ENCODE data around the gene MCC.
A peak's percentile ranks its signal among the peaks of the same experiment; 100 is the strongest.

Gene MCC

DNA sequence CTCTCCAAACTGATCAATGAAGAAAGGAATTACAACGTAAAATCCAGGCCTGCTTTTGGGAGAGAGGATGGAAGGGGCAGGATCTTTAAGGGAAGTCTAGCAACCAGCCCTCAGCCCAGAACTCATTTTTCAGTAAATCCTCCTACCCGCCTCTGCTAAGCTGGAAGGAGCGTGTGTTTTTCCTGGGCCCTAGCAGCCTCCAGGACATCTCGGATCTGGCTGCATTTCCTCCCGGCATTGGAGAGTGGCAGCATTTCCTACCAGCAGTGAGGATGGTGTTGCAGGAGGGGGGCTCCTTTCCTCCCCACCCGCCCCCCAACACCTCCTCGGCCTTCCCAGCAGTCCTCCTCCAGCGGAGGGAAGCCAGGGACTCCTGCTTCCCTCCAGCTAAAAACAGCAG lies 457.1 kb downstream of the MCC start:
- no peak for DNase-seq (ENCODE audit: low read depth)

DNA sequence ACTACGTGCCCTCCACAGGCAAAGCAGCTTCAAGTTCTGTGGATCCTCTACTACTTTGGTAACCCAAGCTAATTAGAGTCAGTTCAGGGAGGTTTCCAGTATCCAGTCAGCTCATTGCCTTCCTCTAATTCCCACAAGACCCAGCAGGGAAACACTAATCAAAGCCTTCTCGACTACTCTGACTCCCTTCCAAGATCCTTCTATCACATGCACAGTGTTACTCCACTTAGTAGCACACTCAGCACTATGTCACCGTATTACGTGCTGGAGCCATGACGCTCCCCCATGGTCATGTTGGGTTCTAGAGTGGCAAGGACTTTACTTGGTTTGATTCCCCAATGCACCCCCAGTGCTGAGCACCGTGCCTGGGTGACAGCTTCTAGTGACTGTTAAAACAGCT lies 458.6 kb downstream of the MCC start:
- no peak for DNase-seq (ENCODE audit: low read depth)

DNA sequence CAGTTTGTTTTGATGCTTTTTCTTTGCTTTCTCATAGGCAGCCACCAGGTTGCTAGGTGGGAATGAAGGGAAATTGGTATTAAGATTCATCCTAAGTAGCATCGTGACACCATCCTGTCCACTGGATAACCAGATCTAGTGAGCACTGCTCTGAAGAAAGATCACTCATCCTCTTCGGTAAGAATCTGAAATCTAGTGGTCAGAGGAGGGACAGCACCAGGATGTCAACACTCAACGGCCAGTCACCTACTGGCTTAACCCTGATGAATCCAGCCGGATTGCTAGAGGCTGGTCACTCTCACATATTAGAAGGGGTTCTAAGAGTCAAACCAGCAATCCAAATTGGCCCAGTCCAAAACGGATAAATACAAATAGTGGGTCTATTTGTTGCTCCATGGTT lies 460.8 kb downstream of the MCC start:
- DNase-seq (ENCODE audit: low read depth): no peak

DNA sequence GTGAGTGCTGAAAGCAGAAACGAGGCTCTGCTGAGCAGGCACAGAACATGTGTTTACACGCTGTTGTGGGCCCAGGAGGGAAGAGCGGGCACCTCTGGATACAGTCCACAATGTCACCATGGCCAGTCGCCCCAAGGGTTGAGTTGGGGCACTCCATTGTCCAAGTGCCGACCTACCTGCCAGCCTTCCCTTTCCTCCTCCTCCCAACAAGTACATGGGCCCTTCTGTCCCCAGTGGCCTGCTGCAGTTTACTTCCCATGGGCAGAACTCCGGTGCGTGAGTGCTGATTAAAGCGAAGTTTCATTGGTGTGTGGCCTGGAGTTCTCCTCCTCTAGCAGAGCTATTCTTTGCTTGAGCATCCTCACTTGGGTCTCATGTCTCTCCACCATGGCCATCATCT lies 461.2 kb downstream of the MCC start:
- no peak for DNase-seq (ENCODE audit: low read depth)

DNA sequence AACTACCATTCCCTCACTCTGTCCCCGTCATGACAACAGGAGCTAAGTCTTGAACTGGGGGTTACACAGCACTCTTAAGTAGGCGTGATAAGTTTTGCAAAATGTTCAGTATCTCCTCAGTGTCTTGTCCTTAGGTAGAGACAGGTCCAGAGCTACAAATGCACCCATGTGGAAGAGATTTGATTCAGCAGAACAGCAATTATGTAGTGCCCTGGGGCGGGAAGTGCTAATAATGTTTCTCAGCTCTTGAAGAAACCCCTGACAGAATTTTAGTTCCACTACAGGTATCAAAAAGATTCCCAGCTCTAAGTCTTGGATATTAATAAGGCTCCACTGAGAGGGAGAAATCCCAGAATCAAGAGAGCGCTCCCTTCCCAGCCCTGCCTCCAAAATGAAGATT lies 462.0 kb downstream of the MCC start:
- no peak for DNase-seq (ENCODE audit: low read depth)

DNA sequence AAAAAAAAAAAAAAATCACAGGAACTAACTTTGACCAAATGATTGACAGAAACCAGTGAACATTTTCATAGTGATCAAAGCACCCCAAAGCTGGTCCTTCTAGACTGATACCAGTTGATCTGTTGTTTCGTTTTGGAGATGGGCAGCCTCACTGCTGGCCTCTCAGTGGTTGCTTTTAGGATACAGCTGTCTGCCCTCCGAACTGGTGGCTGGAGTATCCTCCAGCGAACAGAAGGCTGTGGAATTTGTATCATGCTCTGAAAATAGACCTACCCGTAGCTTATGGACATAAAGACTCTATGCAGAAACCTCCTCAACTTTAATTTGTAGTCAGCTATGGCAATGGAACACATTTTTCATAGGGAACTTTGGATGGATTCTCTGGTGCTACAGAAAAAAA lies 462.7 kb downstream of the MCC start:
- no peak for DNase-seq (ENCODE audit: low read depth)

DNA sequence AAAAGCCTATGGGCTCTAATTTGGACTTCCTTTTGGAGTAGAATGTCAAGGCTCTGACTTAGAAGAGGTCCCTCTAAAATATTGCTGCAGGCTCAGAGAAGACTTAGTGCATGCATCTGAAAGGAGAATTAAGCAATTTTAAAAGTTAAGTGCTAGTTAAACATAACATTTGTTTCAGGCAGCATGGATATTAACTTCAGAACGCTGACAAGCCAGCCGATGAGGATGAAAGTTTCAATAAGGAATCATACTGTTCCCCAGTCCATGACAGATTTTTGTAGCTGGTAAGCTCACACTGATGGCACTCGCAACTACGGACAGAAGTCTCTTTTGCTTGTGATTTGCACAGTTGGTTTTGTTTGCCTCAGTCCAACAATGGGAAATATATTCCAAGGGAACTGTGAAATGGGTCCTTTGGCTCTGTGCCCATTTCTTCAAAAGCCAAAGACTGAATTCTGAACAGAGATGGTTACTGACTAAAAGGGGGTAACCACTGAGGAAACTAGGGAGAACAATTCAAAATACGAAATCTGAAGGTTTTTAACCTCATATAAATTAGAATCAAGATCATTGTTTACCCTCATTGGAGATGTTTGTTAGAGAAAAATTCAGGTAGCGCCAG lies 464.1 kb downstream of the MCC start:
- no peak for DNase-seq (ENCODE audit: low read depth)

DNA sequence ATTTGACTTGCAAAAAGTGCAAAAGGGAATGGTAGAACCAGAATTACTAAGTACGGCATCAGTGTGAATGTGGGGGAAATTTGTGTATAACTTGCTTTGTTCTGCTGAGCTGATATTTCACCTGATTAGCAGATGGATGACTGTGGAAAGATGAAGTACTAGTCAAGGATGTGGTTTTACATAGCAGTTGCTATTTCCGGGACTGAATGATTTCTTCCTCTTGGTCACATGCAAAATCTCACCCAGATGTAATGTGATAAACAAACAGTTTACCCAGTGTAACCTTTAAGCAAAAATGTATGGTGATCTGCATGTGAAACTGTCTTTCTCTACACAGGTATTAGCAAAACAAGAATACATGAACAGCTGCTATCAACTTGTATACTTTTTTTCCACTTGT lies 465.6 kb downstream of the MCC start:
- no peak for DNase-seq (ENCODE audit: low read depth)

DNA sequence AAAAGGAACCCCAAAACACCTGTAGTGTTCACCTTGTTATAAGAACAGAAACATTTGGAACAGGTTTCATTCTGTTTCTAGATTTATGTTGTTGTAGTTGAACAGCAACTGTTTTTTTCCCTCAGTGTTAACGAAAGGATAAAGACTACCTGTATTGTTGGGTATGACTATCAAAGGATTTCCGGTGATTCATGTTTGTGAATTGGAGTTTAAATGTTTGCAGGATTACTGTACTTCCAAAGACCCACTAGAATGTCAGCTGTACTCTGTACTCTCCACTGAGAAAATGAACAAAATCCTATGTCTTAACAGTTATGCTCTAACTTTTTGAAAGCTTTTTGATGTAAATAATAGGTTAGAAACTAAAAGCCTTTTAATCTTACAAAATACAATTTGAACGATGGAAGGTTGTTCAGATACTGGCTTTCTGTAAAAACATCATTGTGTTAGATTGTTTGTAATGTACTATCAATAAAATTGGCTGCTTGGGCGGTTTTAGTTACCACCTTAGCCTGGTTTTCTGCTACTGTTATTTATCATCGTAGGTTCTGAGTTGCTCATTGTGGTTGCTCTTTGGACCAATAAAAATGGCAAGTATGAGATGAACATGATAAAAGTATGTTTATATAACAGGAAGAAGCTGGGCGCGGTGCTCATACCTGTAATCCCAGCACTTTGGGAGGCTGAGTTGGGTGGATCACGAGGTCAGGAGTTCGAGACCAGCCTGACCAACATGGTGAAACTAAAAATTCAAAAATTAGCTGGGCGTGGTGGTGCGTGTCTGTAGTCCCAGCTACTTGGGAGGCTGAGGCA lies 467.6 kb downstream of the MCC start:
- DNase-seq (ENCODE audit: low read depth): no peak

DNA sequence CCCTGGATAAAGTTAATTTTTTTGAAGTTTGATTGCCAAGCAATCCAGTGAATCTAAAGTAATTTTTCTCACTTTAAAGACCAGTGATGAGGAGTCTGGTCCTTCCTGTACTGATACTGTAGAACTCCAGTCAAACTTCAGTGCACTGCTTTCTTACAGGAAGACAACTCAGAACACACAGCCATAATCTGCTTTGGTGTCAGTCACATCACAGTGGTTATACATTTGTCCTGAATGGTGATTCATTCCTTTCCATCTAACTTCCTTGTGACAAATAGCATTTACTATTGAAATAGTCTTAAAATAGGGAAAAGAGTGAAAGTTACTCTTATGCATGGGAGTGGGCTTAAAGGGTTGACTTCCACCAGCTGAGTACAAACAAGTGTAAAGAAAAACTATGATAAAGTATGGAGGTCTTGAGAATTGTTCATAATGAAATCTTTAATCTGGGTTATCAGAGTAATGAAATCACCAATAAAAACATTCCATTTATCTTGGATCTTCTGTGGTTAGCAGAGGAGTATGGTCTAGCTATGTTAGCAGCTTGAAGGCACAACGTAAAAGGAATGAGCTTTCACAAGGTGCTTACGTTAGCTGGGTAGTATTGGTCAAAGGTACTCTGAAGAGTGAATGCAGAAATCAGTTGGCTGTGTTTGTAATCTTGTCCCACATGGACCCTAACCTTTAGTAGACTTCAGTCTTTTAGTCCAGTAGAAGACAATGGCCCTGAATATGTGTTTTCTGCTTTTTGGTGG lies 470.2 kb downstream of the MCC start:
- no peak for DNase-seq (ENCODE audit: low read depth)

DNA sequence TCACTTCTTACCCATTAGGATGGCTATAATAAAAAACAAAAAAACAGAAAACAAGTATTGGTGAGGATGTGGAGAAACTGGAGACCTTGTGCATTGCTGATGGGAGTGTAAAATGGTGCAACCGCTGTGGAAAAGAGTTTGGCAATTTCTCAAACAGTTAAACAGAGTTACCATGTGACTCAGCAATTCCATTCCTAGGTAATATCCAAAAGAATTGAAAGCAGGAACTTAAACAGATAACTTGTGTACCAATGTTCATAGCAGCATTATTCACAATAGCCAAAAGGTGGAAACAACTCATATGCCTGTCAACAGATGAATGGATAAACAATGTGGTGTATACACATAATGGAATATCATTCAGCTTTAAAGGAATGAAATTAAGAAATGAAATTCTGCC lies 482.8 kb downstream of the MCC start:
- DNase-seq (ENCODE audit: low read depth): peak; percentile 12

DNA sequence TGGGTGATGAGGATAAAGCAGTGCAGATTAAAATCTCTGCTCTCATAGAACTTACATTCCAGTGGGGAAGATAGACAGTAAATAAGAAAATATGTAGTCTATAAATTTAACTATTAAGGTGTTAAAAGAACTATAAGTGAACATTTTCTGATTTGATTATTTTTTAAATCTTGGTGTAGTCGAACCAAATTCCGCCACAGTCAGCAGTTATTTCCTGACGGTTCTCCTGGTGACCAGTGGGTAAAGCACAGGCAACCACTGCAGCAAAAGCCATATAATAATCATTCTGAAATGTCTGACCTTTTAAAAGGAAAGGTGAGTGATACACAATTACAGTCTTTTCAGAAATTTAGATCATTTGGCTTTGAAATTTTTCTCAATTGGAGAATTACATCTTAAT lies 484.5 kb downstream of the MCC start:
- DNase-seq (ENCODE audit: low read depth): no peak

DNA sequence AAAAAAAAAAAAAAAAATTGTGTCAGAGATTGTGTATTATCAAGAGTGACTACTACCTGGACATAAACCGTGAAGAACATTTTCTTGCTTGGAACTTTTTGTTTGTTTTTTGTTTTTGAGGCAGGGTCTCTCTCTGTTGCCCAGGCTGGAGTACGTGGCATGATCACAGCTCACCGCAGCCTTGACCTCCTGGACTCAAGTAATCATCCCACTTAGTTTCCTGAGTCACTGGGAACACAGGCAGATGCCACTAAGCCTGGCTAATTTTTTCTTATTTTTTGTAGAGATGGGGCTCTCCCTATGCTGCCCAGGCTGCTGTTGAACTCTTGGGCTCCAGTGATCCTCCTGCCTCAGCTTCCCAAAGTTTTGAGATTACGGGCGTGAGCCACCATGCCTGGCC lies 485.8 kb downstream of the MCC start:
- no peak for DNase-seq (ENCODE audit: low read depth)

DNA sequence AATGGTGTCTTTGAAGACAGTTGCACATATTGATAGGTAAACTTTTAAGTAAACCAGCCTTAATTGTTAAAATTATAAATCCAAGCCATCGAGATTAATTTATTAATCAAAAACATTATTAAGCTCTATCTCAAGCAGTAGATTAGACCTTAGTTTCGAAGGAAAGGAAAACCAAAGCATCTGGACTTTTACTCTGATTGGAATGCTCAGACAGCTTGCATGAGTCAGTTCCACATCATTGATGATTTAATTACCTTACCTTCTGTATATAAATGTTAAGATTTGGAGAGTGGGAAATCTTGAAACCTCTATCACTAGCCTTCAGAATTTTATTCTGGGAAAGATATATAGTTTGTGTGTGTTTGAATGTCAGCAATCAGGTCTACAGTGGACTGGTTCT lies 487.8 kb downstream of the MCC start:
- no peak for DNase-seq (ENCODE audit: low read depth)

DNA sequence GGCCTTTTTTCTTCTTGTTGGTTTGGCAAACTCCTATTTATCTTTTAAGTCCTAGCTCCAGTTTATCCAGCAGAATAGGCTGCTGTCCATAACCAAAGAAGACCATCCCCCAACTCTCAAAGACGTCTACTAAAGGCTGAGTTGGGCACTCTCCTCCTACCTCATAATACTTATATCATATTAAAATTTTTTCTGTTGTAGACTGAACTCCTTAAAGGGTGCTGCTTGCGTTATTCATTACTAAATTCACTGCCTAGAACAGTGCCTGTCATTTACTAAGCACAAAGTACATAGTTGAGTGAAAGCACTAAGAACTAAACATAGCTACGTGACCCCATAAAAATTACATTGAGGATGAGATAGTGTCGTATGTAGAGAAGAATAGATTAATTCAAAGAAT lies 490.0 kb downstream of the MCC start:
- DNase-seq (ENCODE audit: low read depth): no peak

DNA sequence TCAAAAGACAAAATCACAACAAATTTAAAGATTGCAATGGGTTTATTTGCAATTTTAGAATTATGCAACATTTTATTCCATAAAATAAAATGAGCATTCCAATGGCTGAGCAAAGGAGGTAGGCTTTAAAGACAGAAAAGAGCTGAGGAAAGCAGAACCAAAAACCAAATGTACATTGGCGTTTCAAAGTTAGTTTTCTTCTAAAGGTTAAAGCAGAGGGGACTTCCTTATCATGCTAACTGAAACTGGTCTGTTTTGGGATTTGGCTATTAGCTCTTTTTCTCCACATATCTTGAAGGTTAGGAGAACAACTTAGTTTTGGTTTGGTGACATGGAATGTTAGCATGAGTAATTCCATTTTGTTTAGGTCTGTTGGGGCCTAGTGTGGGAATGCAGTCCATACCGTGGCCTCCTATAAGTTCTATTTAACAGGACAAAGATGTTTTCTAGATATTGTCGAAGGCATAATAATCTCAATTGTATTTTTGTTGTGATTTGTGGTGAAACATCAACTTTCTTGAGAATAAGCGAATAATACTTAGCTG lies 491.4 kb downstream of the MCC start:
- no peak for DNase-seq (ENCODE audit: low read depth)

DNA sequence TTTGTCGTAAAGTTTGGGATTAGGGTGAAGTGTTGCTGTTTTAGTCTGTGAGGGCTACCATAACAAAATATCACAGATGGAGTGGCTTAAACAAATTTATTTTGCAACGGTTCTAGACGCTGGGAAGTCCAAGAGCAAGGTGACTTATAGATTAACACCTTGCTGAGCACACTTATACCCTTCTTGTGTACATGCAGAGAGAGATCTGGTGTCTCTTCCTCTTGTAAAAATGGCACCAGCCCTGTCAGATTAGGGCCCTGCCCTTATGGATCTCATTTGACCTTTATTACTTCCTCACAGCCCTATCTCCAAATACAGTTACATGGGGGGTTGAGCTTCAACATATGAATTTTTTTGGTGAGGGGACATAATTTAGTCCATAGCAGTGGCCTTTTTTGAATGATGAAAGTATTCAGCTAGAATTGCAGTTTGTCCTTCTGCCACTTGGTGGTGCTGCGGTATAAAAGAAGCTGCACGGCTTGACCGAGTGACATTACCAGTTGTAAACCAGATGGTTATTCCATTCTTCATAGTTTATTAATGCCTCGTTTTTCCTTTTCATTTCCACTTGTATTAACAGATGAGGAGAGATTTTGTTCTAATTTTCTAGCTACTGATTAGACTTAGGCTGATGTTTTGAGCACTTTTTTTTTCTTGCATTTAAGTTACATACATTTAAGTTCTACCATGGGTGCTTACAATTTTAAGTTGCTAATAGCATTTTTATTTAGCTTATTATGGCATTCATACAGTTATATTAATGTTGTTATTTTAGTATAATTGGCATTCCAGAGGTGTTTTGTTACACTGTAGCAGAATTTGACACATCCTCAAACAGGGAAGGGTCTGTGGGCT lies 492.3 kb downstream of the MCC start:
- peak; percentile 46 for DNase-seq (ENCODE audit: low read depth)

DNA sequence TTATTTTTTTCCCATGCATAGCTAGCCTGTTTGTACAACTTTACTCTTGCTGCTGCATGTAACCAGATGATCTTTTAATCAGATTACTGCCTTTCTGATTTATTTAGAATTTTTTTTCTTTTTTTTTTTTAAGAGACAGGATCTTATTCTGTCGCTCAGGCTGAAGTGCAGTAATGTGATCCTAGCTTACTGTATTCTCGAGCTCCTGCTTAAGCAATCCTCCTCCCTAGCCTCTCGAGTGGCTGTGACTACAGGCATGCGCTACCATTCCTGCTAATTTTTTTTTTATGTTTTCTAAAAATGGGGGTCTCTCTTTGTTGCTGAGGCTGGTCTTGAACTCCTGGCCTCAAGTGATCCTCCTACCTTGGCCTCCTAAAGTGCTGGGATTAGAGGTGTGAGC lies 502.0 kb downstream of the MCC start:
- DNase-seq (ENCODE audit: low read depth): no peak

DNA sequence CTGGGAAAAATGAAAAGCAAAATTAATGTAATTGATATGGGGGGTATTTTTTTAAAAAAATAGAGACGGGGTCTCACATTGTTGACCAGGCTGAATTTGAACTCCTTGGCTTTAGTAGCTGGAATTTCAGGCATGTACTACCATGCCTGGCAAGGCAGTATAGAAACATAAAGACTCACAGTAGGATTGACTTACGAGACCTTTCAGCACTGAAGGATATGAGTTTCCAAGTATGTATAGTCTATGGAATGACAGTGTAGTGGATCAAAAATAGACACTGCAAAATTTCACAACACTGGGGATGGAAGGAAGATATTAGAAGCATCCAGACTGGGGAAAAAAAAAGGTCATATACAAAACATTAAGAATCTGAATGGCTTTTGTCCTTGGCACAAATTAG lies 504.9 kb downstream of the MCC start:
- DNase-seq (ENCODE audit: low read depth): no peak

DNA sequence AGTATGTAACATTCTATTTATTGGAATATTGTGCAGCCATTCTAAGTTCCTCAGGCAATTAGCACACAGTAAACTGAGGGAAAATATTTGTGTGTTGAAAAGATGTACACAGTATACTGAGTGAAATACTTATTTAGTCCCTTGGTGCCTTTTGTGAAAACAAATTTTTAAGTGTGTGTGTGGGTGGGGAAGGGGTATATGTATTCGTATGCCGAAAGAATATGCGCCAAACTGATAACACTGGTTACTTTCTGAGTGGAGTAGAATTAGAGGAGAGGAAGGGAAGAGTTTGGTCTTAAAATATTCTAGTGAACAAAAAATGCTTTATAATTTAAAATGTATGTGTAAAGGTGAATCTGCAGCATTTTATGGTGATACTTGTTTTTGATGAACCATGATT lies 508.5 kb downstream of the MCC start:
- no peak for DNase-seq (ENCODE audit: low read depth)

DNA sequence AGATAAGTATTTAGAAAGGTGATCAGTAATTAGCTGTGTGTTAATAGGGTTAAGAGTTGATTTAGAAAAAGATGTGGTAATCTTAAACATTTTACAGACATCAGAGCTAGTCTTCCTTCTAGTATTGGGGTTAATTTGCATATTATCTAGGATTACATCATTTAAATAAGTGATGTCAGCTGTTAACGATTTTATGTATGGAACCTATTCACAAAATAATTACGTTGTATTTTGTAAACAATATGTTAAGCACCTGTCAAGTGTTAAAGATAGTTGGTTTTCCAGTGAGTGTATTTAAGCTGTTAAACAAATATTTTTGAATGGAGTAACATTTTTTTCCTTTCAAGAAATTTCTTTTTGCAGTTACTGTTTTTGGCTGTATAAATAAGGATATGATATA lies 509.4 kb downstream of the MCC start:
- DNase-seq (ENCODE audit: low read depth): no peak

DNA sequence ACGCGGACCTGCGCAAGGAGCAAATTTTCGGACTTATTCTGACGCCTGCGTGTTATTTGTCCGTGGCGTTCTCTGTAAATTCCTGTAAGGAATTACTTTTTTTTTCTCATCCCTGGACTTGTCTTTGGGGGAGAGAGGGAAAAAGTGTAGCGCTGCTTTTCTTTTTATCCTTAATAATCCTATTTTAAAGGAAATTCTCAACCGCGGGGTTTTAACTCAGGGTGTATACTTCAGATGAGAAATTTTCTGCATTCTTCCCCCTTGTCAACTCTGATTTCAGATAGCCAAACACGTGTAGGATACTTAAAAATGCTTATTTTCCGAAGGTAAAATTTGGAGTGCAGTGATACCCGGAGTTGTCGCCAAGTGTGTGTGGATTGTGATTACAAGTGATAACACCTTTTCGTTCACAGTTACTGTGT lies 510.8 kb downstream of the MCC start:
- no peak for DNase-seq (ENCODE audit: low read depth)
